Adrenal gland (tissue), 12 donors: ENCODE results near the gene DUSP16. TPM values are rescaled to one million over a fixed set of nuclear protein-coding genes. Genes with fewer than 3 reads are reported as not detected.

Source experiments
- DNase-seq, 7 donors: peaks; one replicate each; pipeline ENCODE4 v3.0.0-alpha.2; 2019 to 2020
- H3K27ac ChIP-seq, 5 donors: fragments of 200-600 bp; sonication (generic) in 4 of 5; 1 replicate in 3 of 5; 2 replicates in 2 of 5; pipeline versions ENCODE4 v1.5.1 to v1.8.0; 2016 to 2020; ENCODE audit warnings: mild to moderate bottlenecking in 1 of 5
- H3K27me3 ChIP-seq: fragments of 200-600 bp; 2 replicates; pipeline ENCODE4 v1.8.0; 2021
- H3K36me3 ChIP-seq, 2 donors: fragments of 200-600 bp; replicated peaks in 1 of 2; 1 replicate in 1 of 2; 2 replicates in 1 of 2; pipeline versions ENCODE4 v1.5.1 to v1.8.0; 2018 to 2022
- H3K4me1 ChIP-seq, 2 donors: fragments of 200-600 bp; replicated peaks in 1 of 2; 1 replicate in 1 of 2; 2 replicates in 1 of 2; pipeline versions ENCODE4 v1.5.1 to v1.8.0; 2018 to 2021
- H3K4me3 ChIP-seq, 4 donors: fragments of 200-600 bp; sonication (generic) in 3 of 4; one replicate each; pipeline ENCODE4 v1.5.1; 2016 to 2018
- H3K9me3 ChIP-seq, 3 donors: fragments of 200-600 bp; sonication (generic) in 1 of 3; replicated peaks in 1 of 3; 1 replicate in 2 of 3; 2 replicates in 1 of 3; pipeline versions ENCODE4 v1.5.1 to v1.8.0; 2016 to 2021
- CTCF ChIP-seq, 6 experiments: fragments of 450-650 bp in 4 of 6; fragments of 200-600 bp in 2 of 6; sonication (generic) in 1 of 6; IDR thresholded peaks; 1 replicate in 5 of 6; 2 replicates in 1 of 6; pipeline versions ENCODE4 v1.5.1 to v1.8.0; 2016 to 2021; ENCODE audit warnings: antibody characterized with exemption in 6 of 6, mild to moderate bottlenecking in 2 of 6, moderate library complexity in 1 of 6
- POLR2A ChIP-seq, 2 donors: fragments of 450-650 bp; IDR thresholded peaks; one replicate each; pipeline ENCODE4 v1.6.1; 2017; ENCODE audit warnings: antibody characterized with exemption in 2 of 2, mild to moderate bottlenecking in 2 of 2, moderate library complexity in 1 of 2
- WGBS, 4 donors: extraction: QIAGEN DNeasy Blood & Tissue Kit in 2 of 4; methylation state at CpG; one replicate each; pipeline versions ENCODE4 v1.1.5 to v1.1.7; 2013 to 2017; 5-methylcytosine and 5-hydroxymethylcytosine counted together
- intact Hi-C, 2 donors: fragments of 100-400 bp; cut with DNase I; formaldehyde crosslinking; loops; one replicate each; pipeline versions ENCODE4 v1.14.1 to v1.15.0; 2022 to 2023
- polyA plus RNA-seq, 3 donors: library from polyadenylated mRNA; stranded (reverse); fragments of 200-250 nt in 2 of 3; fragments of 350-450 nt in 1 of 3; fragmentation: Illumina TruSeq in 1 of 3; extraction: RNeasy Lipid Tissue Mini Kit (QIAGEN cat#74804) in 1 of 3; gene quantifications; one replicate each; pipeline ENCODE4 v1.2.3, GENCODE V29; 2013 to 2014
- total RNA-seq, 9 donors: library from RNA; depleted of rRNA in 4 of 9; stranded (reverse); fragments of >200 nt in 4 of 9; fragments of 120-200 nt in 1 of 9; fragmentation: NEBNext Ultra II Directional in 1 of 9; extraction: Animal tissue kit (Norgen Biotek cat#: 25700) in 1 of 9; gene quantifications; one replicate each; pipeline versions ENCODE4 v1.1.0 to v1.2.4, GENCODE V29; 2013 to 2023
- donor health status: healthy with polysubstance abuse.
- donor health status: Bipolar disorder and iron deficiency.
- donor health status: DM: yes; HTN: yes; CAD: no.
- donor health status: DM: no; HTN: no; CAD: no.
- donor health status: DM: no; HTN: no; CAD: no.
- donor health status: DM: yes; HTN: yes; CAD: no.

DUSP16 gene
- total and polyA plus RNA-seq, 12 donors, result 24.5 to 374 (median 109) TPM

GRCh38 chr12:12611512-12612306 lies 49.0 kb upstream of the DUSP16 start, which contains the start of gene CREBL2:
Gene CREBL2 (plus strand): TSS chr12:12611876. CDS start chr12:12612173, 297 bp downstream.
- H3K27ac ChIP-seq, result peak within 1 kb of the TSS; percentile 83 to 98 (median 92)
- H3K9me3 ChIP-seq, result no peaks in the 10 kb centered on the region
- H3K36me3 ChIP-seq, result no peaks in the 10 kb centered on the region
- TF ChIP-seq CTCF (IDR thresholded peaks at IDR 0.05) (no peak), POLR2A (IDR thresholded peaks at IDR 0.05) (peak; percentile 82 to 93)
- intact Hi-C loops, result no loop called here
- DNase-seq, result peak; percentile 93 to 98 (median 97)
- 0 to 2% (median 1%) methylated on average over 15 to 51 of the region's 51 CpGs for WGBS, 4 donors
- H3K27me3 ChIP-seq, result no peaks in the 10 kb centered on the region
- H3K4me3 ChIP-seq, result peak within 1 kb of the TSS; percentile 62 to 89 (median 66)
- H3K4me1 ChIP-seq, result peaks cover 23 to 54% of the 10 kb centered on the region in 2 donors

GRCh38 chr12:12610711-12611110 lies 48.0 kb upstream of the DUSP16 start:
- TF ChIP-seq POLR2A (IDR thresholded peaks at IDR 0.05), result no peak
- no peak for TF ChIP-seq CTCF (IDR thresholded peaks at IDR 0.05)
- H3K27me3 ChIP-seq, result no peaks in the 10 kb centered on the region
- no peak for DNase-seq
- H3K4me1 ChIP-seq, result peaks cover 17 to 45% of the 10 kb centered on the region in 2 donors
- 85 to 95% (median 93%) methylated on average over 4 of the region's 4 CpGs for WGBS, 4 donors
- peak overlapping the region in 1 of 4 donors; percentile 89 for H3K4me3 ChIP-seq
- intact Hi-C loops, result no loop called here
- H3K27ac ChIP-seq, result peak overlapping the region; percentile 83 to 98 (median 92)
- H3K9me3 ChIP-seq, result no peaks in the 10 kb centered on the region
- no peaks in the 10 kb centered on the region for H3K36me3 ChIP-seq

DNA sequence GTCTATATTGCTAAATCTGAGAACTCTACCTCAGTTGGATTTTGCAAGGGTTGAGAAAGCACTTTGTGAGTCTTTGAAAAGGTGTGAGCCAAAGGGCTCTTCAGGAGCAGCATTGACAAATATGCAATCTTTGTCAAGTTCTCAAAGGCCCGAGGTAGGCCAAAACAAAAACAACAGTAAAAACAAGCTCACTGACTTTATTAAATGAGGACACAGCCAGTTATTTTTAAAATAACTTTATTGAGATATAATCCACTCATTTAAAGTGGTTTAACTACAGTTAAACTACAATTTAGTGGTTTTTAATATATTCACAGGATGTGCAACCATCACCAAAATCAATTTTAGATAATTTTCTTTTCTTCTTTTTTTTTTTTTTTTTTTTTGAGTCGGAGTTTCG lies 47.0 kb upstream of the DUSP16 start:
- Histone ChIP-seq H3K27ac (no peak overlapping the region), H3K27me3 (no peaks in the 10 kb centered on the region), H3K4me3 (no peak overlapping the region), H3K36me3 (no peaks in the 10 kb centered on the region), H3K9me3 (no peaks in the 10 kb centered on the region), H3K4me1 (peaks cover 9 to 35% of the 10 kb centered on the region in 2 donors)
- TF ChIP-seq CTCF (IDR thresholded peaks at IDR 0.05), result no peak
- no peak for TF ChIP-seq POLR2A (IDR thresholded peaks at IDR 0.05)
- intact Hi-C loops, result no loop called here
- DNase-seq, result no peak
- WGBS, 4 donors, result 93 to 98% (median 93%) methylated on average over 3 of the region's 3 CpGs

- intact Hi-C loops, result no loop called here
Observed at GRCh38 chr12:12608557-12608957, 45.9 kb upstream of the DUSP16 start.

More at GRCh38 chr12:12608557-12608957, 45.9 kb upstream of the DUSP16 start:
- H3K4me1 ChIP-seq, result peaks cover 4 to 26% of the 10 kb centered on the region in 2 donors
- peak in 1 of 7 donors; percentile 25 for DNase-seq
- no peaks in the 10 kb centered on the region for H3K36me3 ChIP-seq
- WGBS, 4 donors, result 84 to 100% (median 93%) methylated on average over 1 of the region's 1 CpG
- no peaks in the 10 kb centered on the region for H3K9me3 ChIP-seq
- no peak overlapping the region for H3K4me3 ChIP-seq
- TF ChIP-seq POLR2A (IDR thresholded peaks at IDR 0.05) (no peak), CTCF (IDR thresholded peaks at IDR 0.05) (peak in 3 of 6 experiments; percentile 25 to 35 (median 25))
- H3K27me3 ChIP-seq, result no peaks in the 10 kb centered on the region
- H3K27ac ChIP-seq, result peak overlapping the region in 1 of 5 donors; percentile 26
